Sigmoid colon (tissue), 7 donors: ENCODE data around the gene PLGLB1. TPM values are rescaled to one million over a fixed set of nuclear protein-coding genes. Genes with fewer than 3 reads are reported as not detected.
"Not testable (repeated sequence)": the region's sequence is repeated elsewhere in the genome, so short reads cannot be mapped to it uniquely, and the experiment has no call there.

Source experiments
- DNase-seq: peaks from one replicate; pipeline ENCODE4 v3.0.0-alpha.2; 2019
- H3K27ac ChIP-seq, 4 donors: fragments of 200-600 bp; sonication (generic); one replicate each; pipeline ENCODE4 v1.5.1; 2016 to 2019; ENCODE audit warnings: mild to moderate bottlenecking in 1 of 4
- H3K27me3 ChIP-seq, 3 donors: fragments of 200-600 bp; sonication (generic); one replicate each; pipeline ENCODE4 v1.5.1; 2019; ENCODE audit warnings: mild to moderate bottlenecking in 1 of 3
- H3K36me3 ChIP-seq, 4 donors: fragments of 200-600 bp; sonication (generic); one replicate each; pipeline ENCODE4 v1.5.1; 2016 to 2019
- H3K4me1 ChIP-seq, 4 donors: fragments of 200-600 bp; sonication (generic); one replicate each; pipeline ENCODE4 v1.5.1; 2017 to 2019
- H3K4me3 ChIP-seq, 4 donors: fragments of 200-600 bp; sonication (generic); one replicate each; pipeline ENCODE4 v1.5.1; 2017 to 2019; ENCODE audit warnings: mild to moderate bottlenecking in 2 of 4, moderate library complexity in 1 of 4
- H3K9me3 ChIP-seq, 4 donors: fragments of 200-600 bp in 3 of 4; sonication (generic) in 3 of 4; one replicate each; pipeline versions ENCODE4 v1.5.1 to v1.6.1; 2013 to 2019
- WGBS, 2 donors: extraction: QIAGEN DNeasy Blood & Tissue Kit; methylation state at CpG; one replicate each; pipeline ENCODE4 v1.1.7; 2013; 5-methylcytosine and 5-hydroxymethylcytosine counted together
- intact Hi-C: fragments of 100-400 bp; cut with DNase I; formaldehyde crosslinking; loops from one replicate; pipeline ENCODE4 v1.15.1; 2023
- polyA plus RNA-seq, 3 donors: library from polyadenylated mRNA; stranded (reverse); fragments of 200-250 nt; gene quantifications; one replicate each; pipeline ENCODE4 v1.2.3, GENCODE V29; 2013
- small RNA-seq, 3 donors: library from RNA; depleted of rRNA; stranded (forward); fragments of <200 nt; gene quantifications; one replicate each; pipeline ENCODE3, GENCODE V24; 2016
- total RNA-seq, 4 donors: library from RNA; depleted of rRNA; stranded (reverse); fragments of >200 nt; gene quantifications; one replicate each; pipeline ENCODE4 v1.1.0, GENCODE V29; 2016
- donor health status: healthy with polysubstance abuse.
- donor health status: Bipolar disorder and iron deficiency.
- donor health status: healthy.

PLGLB1 gene
- total and polyA plus RNA-seq, 7 donors = 1.1 to 9.3 (median 5.2) TPM; not detected in 3

DNA sequence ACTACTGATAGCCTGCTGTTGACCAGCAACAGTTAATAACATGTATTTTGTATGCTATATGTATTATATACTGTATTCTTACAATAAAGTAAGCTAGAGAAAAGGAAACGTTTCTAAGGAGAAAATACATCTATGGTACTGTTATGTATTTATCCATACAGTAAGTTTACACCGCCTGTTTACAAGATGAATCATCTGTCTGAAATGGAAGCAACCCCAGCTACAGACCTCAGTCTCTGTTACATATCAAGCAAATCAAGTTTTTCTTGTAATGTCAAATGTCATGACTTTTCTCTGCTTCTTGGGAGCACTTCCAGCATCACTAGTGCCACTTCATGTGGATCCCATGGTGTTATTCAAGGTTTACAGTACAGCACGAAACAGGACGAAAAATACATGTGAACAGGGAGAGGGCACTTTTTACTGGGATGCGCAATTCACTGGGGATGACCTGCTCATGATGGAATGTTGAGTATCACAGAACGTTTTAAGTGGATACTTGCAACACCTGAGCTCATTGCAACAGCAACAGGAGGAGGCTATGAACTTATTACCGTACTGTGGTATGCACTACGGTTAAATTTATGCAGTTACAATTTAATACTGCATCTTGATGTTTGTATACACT lies 2.5 kb upstream of the PLGLB1 start:
- DNase-seq, H3K4me1 ChIP-seq, H3K4me3 ChIP-seq, H3K27ac ChIP-seq, intact Hi-C loops, H3K36me3 ChIP-seq, H3K27me3 ChIP-seq, H3K9me3 ChIP-seq: not testable (repeated sequence)
- WGBS, 2 donors = 78 to 96% methylated on average over 4 of the region's 8 CpGs

DNA sequence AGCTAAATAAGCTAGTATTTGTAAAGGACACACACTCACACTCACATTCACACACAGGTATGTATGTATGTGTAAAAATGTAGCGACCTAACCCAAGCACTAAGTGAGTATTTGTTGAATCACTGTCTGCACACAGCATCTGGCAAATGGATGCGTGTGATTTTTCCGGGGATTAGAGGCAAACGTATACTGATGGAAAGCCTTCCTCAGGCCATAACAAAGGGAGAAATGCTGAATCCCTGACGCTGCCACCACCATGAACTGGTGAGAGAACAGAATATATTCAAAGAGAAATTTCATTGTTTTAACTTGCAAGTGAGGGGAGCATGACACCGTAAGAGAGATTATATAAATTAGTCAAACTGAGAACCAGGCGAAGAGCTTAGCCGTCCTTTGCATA lies 601 bp downstream of the PLGLB1 start:
- DNase-seq, H3K27ac ChIP-seq, H3K27me3 ChIP-seq, H3K4me3 ChIP-seq, H3K9me3 ChIP-seq, intact Hi-C loops, H3K36me3 ChIP-seq, H3K4me1 ChIP-seq: not testable (repeated sequence)
- no CpG with 5 or more reads among the region's 8 CpGs for WGBS, 2 donors

DNA sequence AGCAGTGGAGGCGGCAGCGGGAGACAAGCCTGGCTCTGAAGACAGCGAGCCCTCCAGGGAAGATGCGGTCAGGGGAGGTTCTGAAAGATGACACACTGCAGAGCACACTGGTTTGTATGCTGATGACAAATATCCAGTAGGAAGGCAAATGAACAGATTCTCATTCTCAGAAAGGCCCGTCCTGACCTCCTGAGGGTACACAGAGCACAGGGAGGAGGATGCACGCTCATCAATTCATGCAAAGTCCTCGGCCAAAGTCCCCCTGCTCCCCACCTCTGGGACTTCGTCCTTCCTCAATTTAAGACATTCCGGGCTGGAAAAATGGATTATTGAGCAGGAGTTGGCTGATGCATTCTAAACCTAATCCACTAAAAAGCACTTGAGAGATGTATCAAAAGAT lies 2.6 kb downstream of the PLGLB1 start:
- H3K27ac ChIP-seq, intact Hi-C loops, H3K9me3 ChIP-seq, DNase-seq, H3K4me1 ChIP-seq, H3K36me3 ChIP-seq, H3K27me3 ChIP-seq, H3K4me3 ChIP-seq: not testable (repeated sequence)
- 95 to 97% methylated on average over 5 of the region's 9 CpGs for WGBS, 2 donors

DNA sequence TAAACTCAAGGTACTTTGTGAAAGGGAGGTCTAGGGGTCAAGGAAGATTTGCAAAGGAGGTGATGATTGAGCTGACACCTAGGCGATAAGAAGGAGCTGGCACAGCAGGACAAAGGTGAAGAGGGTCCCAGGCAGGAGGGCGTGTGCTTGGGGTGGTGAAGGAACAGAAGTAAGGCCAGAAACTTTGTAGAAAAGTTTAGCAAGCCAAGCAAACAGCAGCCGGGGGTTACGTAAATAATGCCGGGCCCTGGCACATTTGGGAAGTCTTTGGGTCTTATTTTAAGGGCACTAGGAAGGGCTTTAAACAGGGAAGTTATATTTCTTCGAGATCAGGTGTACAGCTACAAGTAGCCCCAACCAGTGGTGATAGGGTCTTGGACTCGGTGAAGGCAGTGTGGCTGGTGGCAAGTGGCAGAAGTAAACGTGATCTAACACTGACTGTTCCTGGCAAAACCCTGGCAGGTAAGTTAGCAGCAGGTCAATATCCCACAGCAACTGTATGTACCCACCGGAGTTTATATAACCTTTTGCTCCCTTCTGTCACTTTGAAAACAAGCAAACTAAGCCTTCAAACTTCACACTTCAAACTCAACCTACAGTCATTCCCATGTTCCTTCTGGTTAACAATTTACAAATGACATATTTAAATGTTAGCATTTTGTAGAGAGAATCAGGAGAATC lies 7.0 kb downstream of the PLGLB1 start:
- H3K27me3 ChIP-seq, H3K27ac ChIP-seq, H3K36me3 ChIP-seq, DNase-seq, intact Hi-C loops, H3K4me1 ChIP-seq, H3K9me3 ChIP-seq, H3K4me3 ChIP-seq: not testable (repeated sequence)
- whole genome bisulfite sequencing, 2 donors = 78 to 82% methylated on average over 2 to 3 of the region's 9 CpGs

DNA sequence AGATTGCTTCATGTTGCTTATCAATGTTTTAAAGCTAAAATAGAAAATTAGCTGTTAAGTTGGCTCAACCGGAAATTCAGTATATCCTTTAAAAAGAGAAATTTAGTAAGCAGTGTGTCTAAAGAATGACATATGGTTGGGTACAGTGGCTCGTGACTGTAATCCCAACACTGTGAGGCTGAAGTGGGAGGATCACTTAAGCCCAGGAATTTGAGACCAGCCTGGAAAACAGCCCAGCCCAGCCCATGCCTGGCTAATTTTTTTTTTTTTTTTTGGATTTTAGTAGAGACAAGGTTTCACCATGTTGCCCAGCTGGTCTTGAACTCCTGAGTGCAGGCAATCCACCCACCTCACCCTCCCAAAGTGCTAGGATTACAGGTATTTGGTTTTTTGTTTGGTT lies 17.2 kb downstream of the PLGLB1 start:
- H3K9me3 ChIP-seq, H3K4me3 ChIP-seq, H3K27ac ChIP-seq, H3K27me3 ChIP-seq, H3K4me1 ChIP-seq, intact Hi-C loops, H3K36me3 ChIP-seq, DNase-seq: not testable (repeated sequence)
- no CpG with 5 or more reads among the region's 2 CpGs for WGBS, 2 donors

Small RNA genes lying within 50 kb of the gene (small RNA-seq; reads per million reads assigned to genes)
- gene AC125232.1 = 0 reads per million in 3 donors

Other genes starting within 250 kb of the PLGLB1 start
- 1 to 10 TPM in 1 of 4 donors, under 1 TPM in 2, not detected in 1; 0.36 to 1.5 (median 0.99) TPM for gene CD8A, start 230.9 kb downstream of the PLGLB1 start, total RNA-seq
- 10 to 100 TPM in 1 of 3 donors, under 1 TPM in 2; 0.60 to 15.5 (median 0.69) TPM for gene CD8A, start 230.9 kb downstream of the PLGLB1 start, polyA plus RNA-seq
- gene CD8B, start 160.0 kb downstream of the PLGLB1 start, total RNA-seq = 1 to 10 TPM in 1 of 4 donors, under 1 TPM in 1, not detected in 2; 0.71 to 1.5 TPM
- gene CD8B, start 160.0 kb downstream of the PLGLB1 start, polyA plus RNA-seq = 10 to 100 TPM in 1 of 3 donors, 1 to 10 TPM in 1, under 1 TPM in 1; 0.92 to 11.6 (median 1.2) TPM
- 1 to 10 TPM in 3 of 4 donors, under 1 TPM in 1; 0.68 to 2.8 (median 1.4) TPM for gene RGPD1, start 79.7 kb downstream of the PLGLB1 start, total RNA-seq
- under 1 TPM in 2 of 3 donors, not detected in 1; under 0.01 to 0.90 TPM for gene RGPD1, start 79.7 kb downstream of the PLGLB1 start, polyA plus RNA-seq